GM12873 (cell line): Measurements from ENCODE around the gene MYL7.

Experiments
- TF ChIP-seq, protein P1 (sequence below): IDR thresholded peaks from 2 replicates; pipeline ENCODE4 v1.5.1; 2012; ENCODE audit warnings: low read depth, mild to moderate bottlenecking, moderate library complexity, low read length, control low read depth; ENCODE audit not compliant: insufficient read depth; ENCODE audit errors: missing control alignments

The MYL7 gene

DNA sequence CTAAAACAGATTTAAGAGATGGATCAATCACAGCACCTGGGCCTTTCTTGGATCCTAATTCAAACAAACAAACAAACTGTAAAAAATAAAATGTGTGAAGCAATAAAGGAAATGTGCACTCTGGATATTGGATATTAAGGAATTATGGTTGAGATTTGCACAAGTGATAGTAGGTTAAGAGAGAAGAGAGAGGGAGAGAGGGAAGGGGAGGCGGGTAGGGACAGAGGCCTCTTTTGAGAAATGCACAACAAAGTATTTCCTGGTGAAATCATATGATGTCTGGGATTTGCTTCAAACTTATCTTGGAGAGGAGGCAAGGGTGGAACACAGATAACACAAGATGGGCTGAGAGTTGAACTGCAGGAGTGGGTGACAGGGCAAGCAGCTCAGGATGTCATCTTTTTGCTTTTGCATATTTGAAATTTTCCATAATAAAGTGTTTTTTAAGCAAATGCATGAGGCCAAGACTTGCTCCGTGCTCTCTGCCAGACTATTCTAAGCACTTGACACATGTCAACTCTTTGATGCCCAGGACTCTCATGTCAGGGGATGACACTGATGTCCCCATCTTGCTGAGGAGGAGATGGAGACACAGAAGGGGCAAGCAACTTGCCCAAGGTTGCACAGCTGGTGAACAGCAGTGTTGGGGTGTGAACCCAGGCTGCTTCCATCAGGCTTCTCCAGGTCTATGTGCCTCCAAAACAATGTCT is 46.1 kb downstream of the MYL7 start:
- TF ChIP-seq, protein P1, sequence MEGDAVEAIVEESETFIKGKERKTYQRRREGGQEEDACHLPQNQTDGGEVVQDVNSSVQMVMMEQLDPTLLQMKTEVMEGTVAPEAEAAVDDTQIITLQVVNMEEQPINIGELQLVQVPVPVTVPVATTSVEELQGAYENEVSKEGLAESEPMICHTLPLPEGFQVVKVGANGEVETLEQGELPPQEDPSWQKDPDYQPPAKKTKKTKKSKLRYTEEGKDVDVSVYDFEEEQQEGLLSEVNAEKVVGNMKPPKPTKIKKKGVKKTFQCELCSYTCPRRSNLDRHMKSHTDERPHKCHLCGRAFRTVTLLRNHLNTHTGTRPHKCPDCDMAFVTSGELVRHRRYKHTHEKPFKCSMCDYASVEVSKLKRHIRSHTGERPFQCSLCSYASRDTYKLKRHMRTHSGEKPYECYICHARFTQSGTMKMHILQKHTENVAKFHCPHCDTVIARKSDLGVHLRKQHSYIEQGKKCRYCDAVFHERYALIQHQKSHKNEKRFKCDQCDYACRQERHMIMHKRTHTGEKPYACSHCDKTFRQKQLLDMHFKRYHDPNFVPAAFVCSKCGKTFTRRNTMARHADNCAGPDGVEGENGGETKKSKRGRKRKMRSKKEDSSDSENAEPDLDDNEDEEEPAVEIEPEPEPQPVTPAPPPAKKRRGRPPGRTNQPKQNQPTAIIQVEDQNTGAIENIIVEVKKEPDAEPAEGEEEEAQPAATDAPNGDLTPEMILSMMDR, result no peak

DNA sequence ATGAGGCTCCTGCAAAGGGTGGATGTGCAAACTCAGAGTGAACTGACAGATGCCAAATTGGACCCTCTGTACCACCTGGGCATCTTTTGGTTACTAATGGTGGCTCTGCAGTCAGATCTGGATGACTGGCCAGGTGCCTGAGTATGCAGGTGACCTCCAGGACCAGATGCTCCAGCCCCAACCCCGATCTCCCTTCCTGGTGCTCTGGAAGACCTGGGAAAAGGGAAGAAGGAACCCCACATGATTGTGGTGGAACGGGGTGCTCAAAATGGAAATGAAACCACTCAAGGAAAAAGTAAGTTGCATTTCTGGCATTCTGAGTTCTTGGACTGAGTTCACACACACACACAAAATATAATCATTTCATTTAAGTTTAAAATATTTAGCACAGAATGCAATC is 46.8 kb downstream of the MYL7 start:
- TF ChIP-seq, protein P1, result no peak

DNA sequence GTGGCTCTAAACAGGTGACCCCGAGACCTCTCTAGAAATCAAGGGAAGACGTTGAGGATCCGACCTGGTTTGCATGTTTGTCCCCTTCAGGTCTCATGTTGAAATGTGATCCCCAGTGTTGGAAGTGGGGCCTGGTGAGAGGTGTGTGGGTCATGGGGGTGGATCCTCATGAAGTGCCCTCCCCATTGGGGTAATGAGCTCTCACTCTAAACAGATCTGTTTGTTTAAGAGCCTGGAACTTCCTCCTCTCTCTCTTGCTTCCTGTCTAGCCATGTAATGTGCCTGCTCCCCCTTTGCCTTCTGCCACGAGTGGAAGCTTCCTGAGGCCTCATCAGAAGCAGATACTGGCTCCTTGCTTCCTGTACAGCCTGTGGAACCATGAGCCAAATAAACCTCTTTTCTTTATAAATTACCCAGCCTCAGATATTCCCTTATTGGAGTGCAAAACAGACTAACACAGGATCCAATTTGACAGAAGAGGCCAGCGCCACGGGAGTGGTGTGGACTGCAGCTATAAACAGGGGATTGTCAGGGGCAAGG is 48.0 kb downstream of the MYL7 start:
- TF ChIP-seq, protein P1, result no peak
